ENCODE data around the gene APOB. TPM values are rescaled to one million over a fixed set of nuclear protein-coding genes. Genes with fewer than 3 reads are reported as not detected.

APOB gene
- total and polyA plus RNA-seq, 2 of the 8 experiments (the other 6 are each of a cell fraction or from before 2014, with no cell fraction given): 0.15 to 0.61 TPM

GRCh38 chr2:20965221-20965620, 78.7 kb downstream of the APOB start:
- no peak overlapping the region for H2BK5ac ChIP-seq (ENCODE audit: low read depth, low read length)
- TF ChIP-seq GTF2F1 (IDR thresholded peaks at IDR 0.05; ENCODE audit: borderline replicate concordance, low read depth, low read length) (no peak), EP300 (IDR thresholded peaks at IDR 0.05; ENCODE audit: borderline replicate concordance in 1 of 2, low read depth in 2 of 2, low read length in 2 of 2) (no peak), KDM4A (IDR thresholded peaks at IDR 0.05; ENCODE audit: low read depth, low read length, severe bottlenecking) (no peak), RAD21 (IDR thresholded peaks at IDR 0.05 in 1 of 2, conservative IDR thresholded peaks at IDR 0.05 in 1 of 2; ENCODE audit: low read depth in 2 of 2, low read length in 2 of 2) (no peak), CBX5 (IDR thresholded peaks at IDR 0.05; ENCODE audit: low read depth, low read length) (no peak)
- H3K14ac ChIP-seq (ENCODE audit: insufficient read length): no peak overlapping the region
- no peak overlapping the region for H2BK15ac ChIP-seq (ENCODE audit: low read length)
- no peak overlapping the region for H3K9ac ChIP-seq (replicated peaks in 1 of 4; ENCODE audit: extremely low read depth in 1 of 4, low read depth in 3 of 4, low read length in 3 of 4)
- H3K4me2 ChIP-seq (ENCODE audit: insufficient read depth in 1 of 2, low read depth in 2 of 2, low read length in 2 of 2): no peak overlapping the region
- no peaks in the 10 kb centered on the region for H3K27me3 ChIP-seq (replicated peaks in 1 of 4; ENCODE audit: control insufficient read depth in 3 of 4, extremely low read depth in 1 of 4, insufficient read depth in 3 of 4, low read length in 3 of 4)
- no peaks in the 10 kb centered on the region for H3K23me2 ChIP-seq (ENCODE audit: low read depth, low read length)
- H3K4me3 ChIP-seq (ENCODE audit: extremely low read depth in 1 of 4, insufficient read depth in 2 of 4, low read depth in 3 of 4, low read length in 4 of 4): no peak overlapping the region
- no peak overlapping the region for H2BK12ac ChIP-seq (ENCODE audit: low read depth, low read length)
- POLR2A ChIA-PET (ENCODE audit: partially characterized antibody): no interaction called here
- H2AK5ac ChIP-seq (ENCODE audit: low read depth, low read length): no peak overlapping the region
- no peak overlapping the region for H3K27ac ChIP-seq (ENCODE audit: low read depth, low read length)
- no peak overlapping the region for H4K91ac ChIP-seq (replicated peaks; ENCODE audit: insufficient read length, low read length)
- H2BK20ac ChIP-seq (ENCODE audit: low read length): no peak overlapping the region
- no peak overlapping the region for H2BK120ac ChIP-seq (replicated peaks; ENCODE audit: low read depth, low read length)
- no peaks in the 10 kb centered on the region for H3K79me1 ChIP-seq (ENCODE audit: low read depth, low read length)
- H4K5ac ChIP-seq (ENCODE audit: insufficient read length, low read depth, low read length): no peak overlapping the region
- FAIRE-seq: no peak
- H4K8ac ChIP-seq (ENCODE audit: extremely low read depth, insufficient read depth, low read length): no peak overlapping the region
- H3K9me3 ChIP-seq (ENCODE audit: insufficient read depth in 2 of 2, low read depth in 1 of 2, low read length in 1 of 2): no peaks in the 10 kb centered on the region
- no peak overlapping the region for H3K4ac ChIP-seq (replicated peaks; ENCODE audit: insufficient read length, low read depth, low read length)
- CTCF ChIA-PET (ENCODE audit: partially characterized antibody): interaction anchor here (0.6 to 11.0 kb wide), 11 partner anchors 10 to 309 kb away, joined by 3 to 126 read pairs (median 5); no protein-coding TSS in a partner anchor
- H3K36me3 ChIP-seq (ENCODE audit: control insufficient read depth in 2 of 4, insufficient read depth in 4 of 4, low read length in 3 of 4): no peaks in the 10 kb centered on the region
- no peak for DNase-seq (ENCODE audit: low read depth in 1 of 2, low spot score in 2 of 2)
- no peak overlapping the region for H2AFZ ChIP-seq (ENCODE audit: low read length)
- H3K18ac ChIP-seq (ENCODE audit: extremely low read depth, low read length): no peak overlapping the region
- H4K20me1 ChIP-seq (replicated peaks in 1 of 2; ENCODE audit: control insufficient read depth in 1 of 2, insufficient read depth in 2 of 2, low read length in 2 of 2): no peaks in the 10 kb centered on the region
- H3K4me1 ChIP-seq (replicated peaks in 1 of 4; ENCODE audit: control insufficient read depth in 3 of 4, insufficient read depth in 4 of 4, low read length in 3 of 4): no peaks in the 10 kb centered on the region
- WGBS, 2 experiments (ENCODE audit: extremely low coverage in 1 of 2, insufficient coverage in 1 of 2, insufficient read length in 1 of 2, insufficient replicate concordance in 2 of 2, low coverage in 1 of 2, low lambda C conversion rate in 2 of 2, missing lambda C conversion rate in 1 of 2): 97% methylated on average over 5 of the region's 5 CpGs; no CpG with 5 or more reads in 1 of the 2 experiments
- no peak overlapping the region for H3K56ac ChIP-seq (replicated peaks; ENCODE audit: insufficient read length, low read depth, low read length)
- H3K23ac ChIP-seq (ENCODE audit: insufficient read length): no peak overlapping the region
- no peaks in the 10 kb centered on the region for H3K79me2 ChIP-seq (ENCODE audit: control insufficient read depth in 1 of 2, insufficient read depth in 2 of 2, low read length in 2 of 2)

Data from H1 (cell line).